Middle frontal gyrus (tissue), 1 donor: Measurements from ENCODE around the gene NDUFV1.
"Not testable (repeated sequence)": the region's sequence is repeated elsewhere in the genome, so short reads cannot be mapped to it uniquely, and the experiment has no call there.

Experiments
- DNase-seq: peaks from one replicate; pipeline ENCODE4 v3.0.0-alpha.2; 2015; ENCODE audit warnings: low spot score; ENCODE audit errors: extremely low spot score

The NDUFV1 gene

GRCh38 chr11:67654225-67654624 is 47.5 kb downstream of the NDUFV1 start:
- DNase-seq: no peak

GRCh38 chr11:67656278-67656922 is 49.7 kb downstream of the NDUFV1 start:
- DNase-seq: no peak

GRCh38 chr11:67657300-67657699 is 50.6 kb downstream of the NDUFV1 start:
- no peak for DNase-seq

GRCh38 chr11:67659651-67660165 is 53.0 kb downstream of the NDUFV1 start:
- DNase-seq: not testable (repeated sequence)

GRCh38 chr11:67660752-67661151 is 54.0 kb downstream of the NDUFV1 start:
- DNase-seq: not testable (repeated sequence)
